Activated effector memory CD4-positive, alpha-beta T cell treated with anti-CD3 and anti-CD28 coated beads, Interleukin-2, amount 50 U/mL, for 16 hours (primary cell): ENCODE data around the gene CCDC9.

Experiments
- DNase-seq: peaks from one replicate; pipeline ENCODE4 v3.0.0-alpha.2; 2020

Gene CCDC9

DNA sequence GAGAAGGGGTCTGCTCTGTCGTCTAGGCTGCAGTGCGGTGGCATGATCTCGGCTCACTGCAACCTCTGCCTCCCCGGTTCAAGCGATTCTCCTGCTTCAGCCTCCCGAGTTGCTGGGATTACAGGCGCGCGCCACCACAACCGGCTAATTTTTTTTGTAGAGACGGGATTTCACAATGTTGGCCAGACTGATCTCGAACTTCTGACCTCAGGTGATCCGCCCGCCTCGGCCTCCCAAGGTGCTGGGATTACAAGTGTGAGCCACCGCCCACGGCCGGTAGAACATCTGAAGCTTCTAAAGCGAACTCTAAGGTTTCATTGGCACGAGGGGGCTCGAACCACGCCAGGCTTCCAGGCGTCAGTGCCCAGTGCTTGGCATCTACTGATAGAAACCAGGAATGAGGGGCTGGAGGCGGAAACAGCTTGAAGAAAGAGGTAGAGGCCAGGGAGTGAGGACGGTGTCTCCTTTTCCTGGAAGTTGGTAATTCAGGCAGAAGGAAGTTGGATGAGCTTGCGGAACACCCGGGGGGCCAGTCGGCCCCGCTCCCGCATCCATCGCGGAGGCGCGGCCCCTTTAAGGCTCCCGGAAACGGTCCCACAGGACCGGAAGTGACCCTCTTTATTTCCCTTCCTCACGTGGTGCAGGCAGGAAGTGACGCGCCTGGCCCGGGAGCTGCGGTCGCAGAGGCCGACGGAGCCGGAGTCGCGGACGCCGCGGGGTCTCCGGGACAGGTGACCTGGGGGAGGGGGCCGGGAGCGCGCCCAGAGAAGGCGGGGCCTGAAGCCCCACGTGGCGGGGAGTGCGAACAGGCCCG, at the start of gene CCDC9:
CCDC9 (plus strand) TSS at position 647 of the 814 bp plus-strand sequence. CDS start 1,876 bp downstream, outside the sequence.
- peak; percentile 97 for DNase-seq

DNA sequence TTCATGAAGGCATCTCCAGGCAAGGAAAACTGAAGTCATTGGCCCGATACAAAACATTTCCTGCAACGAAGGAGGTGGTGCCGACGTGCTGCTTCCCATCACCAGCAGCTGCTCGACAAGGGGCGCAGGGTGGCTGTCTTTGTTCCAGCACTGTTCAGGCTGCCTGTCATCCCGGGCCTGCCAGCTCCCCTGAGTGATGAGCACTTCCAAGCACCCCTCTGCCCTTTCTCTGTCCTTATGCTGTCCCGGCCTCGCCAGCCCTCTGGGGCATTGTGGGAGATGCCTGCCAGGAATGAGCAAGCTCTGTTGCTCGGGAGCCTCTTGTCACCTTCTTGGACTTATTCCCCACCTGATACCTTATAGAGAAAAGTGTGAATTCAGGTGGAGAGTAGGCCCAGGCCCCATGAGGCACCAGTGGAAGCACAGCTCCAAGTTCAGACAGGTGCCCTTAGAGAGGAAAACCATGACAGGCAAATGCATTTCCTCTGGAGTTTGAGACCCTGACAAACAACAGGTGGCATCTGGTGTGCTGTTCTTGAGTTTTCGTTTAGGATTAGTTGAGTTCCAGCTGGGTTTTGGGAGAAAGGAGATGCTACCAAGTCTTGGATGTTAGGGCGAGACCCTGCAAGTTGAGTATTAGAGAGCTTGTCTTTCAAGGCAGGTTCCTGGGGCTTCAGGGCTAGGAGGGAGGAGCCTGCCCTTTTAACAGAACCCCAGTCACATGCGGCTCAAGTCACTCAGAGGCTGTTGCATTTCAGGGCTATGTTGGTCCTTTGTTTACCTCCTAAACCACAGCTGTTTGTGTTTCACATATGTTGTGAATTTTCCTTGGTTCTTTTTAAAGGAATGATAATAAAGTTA, 46.8 kb upstream of the CCDC9 start:
- no peak for DNase-seq

DNA sequence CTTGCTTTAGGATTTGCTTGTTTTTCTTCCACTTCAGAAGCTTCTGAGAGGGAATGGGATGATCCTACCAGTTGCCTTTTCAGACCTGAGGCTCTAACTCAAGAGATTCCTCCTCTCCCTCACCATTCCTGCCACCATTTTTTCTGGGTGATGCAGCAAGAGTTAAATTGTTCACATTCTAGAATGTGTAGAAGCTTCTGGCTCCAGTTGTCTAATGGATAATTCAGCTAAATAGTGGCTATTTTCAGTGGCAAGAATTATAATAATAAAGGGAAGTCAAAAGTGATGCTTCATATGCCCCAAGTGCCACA, 46.2 kb upstream of the CCDC9 start:
- no peak for DNase-seq

DNA sequence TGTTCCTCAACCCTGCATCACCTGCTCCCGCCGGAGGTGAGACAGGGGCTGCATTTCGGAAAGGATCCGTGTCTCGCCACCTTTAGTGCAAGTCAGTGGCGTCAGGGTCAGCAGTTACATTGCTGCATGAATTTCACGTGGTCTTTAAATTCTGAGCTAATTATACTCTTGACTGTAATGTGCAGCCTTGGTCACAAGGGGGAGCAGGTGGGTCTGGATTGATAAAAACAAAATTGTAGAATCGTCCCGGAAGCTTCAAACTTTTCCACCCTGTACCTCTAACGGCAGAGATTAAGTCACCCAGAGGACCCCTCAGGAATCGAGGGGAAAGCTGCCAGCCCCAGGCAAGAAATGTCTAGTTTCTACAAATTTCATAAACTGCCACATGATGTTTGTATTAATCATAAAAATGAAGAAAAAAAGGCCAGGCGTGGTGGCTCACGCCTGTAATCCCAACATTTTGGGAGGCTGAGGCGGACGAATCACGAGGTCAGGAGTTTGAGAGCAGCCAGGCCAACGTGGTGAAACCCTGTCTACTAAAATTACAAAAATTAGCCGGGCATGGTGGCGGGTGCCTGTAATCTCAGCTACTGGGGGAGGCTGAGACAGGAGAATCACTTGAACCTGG, 45.5 kb upstream of the CCDC9 start:
- DNase-seq, result peak; percentile 89

DNA sequence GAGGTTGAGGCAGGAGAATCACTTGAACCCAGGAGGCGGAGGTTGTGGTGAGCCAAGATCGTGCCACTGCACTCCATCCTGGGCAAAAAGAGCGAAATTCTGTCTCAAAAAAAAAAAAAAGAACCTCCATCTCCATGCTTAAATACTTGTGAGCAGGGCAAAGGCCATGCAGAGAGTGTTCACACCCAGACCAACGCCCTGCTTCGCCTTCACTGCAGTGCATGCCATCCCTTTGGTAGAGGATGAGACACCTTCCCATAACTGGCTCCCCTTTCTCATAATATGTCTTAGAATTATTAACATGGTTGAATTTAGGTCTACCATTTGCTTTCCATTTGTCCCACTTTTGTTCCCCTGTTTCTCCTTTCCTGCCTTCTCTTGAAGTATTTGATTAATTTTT, 40.7 kb upstream of the CCDC9 start:
- no peak for DNase-seq

DNA sequence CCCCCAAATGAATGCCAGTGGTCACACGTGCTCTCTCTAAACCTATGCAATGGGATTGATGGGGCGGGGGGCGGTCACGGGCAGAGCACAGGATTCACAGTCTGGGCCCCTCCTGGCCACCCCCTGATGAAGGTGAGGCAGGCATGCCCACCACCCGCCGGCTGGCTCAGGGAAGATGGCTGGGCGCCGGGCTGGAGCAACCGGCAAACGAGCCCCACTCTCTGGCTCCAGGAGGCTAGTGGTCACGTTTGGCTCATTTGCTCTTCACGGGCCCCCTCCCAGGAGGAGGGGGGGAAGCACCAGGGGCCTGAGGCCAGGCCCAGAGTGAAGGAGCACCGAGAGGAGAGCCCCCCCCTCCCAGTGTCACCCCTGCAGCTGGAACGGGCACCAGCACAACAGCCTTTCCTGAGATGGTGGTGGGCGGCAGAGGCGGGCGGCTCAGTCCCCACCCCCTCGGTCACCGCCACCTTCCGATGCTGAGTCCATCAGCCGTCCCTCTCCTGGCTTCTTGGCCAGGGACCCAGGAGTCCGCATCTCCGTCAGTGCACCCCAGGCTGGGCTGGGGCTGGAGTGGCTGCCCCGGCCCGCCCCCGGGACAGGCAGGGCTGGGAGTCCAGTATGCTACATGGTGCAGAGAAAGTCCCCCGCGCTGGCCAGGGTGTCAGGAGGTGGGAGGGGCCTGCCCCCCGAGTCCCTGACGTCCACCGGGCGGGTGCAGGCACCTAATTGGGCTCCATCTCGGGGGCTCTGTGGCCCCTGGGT, 35.1 kb upstream of the CCDC9 start:
- DNase-seq, result no peak

DNA sequence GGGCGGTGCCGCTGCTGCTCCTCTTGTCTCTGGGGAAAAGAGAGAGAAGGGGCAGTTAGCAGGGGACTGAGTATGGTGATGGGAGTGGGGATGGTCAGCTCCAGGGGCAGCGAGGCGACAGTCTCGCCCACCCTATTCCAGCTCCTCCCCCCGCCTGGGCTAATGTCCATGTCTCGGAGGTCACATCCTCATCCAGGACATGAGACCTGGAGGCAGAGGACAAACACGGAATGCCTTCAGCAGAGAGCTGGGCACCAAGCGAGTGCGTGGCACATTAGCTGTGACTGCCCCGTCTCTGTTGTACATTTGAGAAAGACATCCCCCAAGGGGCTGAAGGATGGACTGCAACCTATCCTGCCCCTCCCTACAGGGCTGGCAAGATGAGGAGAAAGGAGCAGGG, 34.4 kb upstream of the CCDC9 start:
- DNase-seq, result no peak

DNA sequence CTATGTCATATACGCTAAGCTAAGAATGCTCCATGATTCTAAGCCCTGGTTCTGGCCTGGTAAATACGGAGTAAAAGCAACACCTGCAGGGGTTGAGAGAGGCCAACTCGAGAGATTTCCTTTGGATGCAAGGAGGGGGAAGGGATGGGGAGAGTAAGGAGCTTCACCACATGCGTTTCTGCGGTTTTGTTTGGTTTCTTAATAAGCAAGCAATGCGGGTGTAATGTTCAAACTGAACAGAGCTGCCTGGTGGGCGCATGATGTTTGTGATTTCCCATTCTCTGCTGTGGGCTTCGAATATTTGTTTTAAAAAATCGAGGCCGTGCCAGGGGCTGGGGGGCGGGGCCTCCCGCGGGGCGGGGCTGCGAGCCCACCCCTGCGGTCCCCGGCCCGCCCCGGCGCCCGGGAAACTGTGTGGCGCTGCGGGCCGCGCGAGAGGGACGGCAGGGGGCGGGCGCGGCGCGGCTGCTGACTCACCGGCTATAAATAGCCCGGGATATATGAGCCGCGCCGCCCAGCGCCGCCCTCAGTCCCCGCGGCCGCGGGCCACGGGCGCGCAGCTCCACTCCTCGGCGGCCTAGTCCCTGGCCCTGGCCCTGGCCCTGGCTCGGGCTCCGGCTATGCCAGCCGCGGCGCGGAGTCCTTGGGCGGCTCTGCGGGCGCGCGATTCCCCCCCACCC, 30.4 kb upstream of the CCDC9 start:
- DNase-seq, result peak; percentile 95

DNA sequence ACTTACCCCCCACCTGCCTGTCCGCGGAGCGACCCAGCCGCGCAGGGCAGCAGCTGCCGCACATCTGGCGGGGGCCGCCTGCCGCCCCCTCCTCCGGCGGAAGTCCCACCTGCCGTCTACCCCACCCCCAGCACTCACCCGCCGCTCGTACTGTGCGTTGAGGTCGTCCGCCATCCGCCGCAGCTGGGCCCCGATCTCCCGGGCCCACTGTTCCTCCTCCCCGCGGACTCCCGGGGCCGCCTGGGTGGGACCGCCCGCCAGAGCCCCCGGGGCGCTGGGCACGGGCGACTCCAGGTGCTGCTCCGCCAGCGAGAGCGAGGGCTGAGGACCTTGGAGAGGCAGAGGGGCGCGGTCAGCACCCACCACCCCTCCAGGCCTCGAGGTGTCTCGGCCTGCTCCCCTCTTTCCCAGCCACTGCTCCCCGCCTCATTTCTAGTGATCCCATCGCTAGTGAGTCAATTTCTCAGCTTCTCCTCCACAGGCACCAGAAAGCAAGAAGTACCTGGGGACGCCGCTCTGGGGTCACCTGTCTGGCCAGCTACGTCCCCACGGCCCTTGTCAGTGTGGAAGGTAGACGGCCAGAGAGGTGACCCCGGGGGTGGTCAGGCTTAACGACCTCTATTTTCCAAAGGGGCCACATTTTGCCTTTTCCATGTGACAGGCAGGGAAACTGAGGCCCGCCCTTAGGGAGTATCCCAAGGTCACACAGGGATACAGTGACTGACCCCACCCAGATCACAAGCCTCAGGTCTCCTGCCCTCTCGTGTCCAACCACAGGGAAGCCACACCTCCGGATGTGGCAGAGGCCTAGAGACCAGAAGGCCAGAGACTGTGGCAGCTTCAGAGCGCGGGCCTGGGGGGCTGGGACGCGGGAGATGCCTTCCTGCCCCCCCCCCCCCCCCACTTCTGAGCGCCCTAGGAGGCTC, 29.6 kb upstream of the CCDC9 start:
- DNase-seq, result peak; percentile 81

DNA sequence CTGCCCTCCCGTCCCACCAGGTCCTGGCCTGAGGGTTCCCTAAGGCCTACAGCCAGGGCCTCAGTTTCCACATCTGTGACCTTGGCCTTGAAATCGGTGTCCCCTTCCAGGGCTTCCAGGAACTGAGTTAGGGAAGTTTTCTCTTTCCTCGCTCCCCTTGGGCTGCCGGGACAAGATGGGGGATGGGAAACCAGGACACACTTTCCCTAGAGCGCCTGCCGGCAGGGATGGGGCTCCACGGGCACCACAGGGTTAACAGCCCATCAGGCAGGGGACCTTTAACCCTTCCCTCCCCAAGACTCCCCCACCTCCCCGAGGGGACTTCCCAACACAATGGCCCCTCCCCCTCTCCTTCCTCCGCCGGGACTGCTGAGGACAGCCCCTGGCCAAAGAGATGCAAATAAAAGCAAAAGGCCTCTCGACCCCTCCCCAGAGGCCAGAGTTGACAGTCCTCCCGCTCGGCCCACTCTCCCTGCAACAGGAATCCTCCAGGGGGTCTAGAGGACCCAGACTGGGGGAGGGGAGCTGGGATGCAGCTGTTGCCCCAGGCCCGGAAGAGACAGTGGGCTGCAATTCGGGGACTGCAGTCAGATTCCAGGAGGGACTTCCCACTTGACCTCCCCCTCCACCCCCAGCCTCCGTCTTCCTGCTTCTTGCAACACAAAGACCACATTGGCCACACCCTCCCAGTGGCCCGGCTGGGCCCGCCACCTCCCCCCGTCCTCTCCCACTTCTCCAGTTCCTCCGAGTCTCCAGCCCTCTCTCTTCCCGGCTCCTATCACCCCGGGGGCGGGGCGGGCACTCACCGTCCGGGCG, 28.8 kb upstream of the CCDC9 start:
- peak; percentile 80 for DNase-seq

DNA sequence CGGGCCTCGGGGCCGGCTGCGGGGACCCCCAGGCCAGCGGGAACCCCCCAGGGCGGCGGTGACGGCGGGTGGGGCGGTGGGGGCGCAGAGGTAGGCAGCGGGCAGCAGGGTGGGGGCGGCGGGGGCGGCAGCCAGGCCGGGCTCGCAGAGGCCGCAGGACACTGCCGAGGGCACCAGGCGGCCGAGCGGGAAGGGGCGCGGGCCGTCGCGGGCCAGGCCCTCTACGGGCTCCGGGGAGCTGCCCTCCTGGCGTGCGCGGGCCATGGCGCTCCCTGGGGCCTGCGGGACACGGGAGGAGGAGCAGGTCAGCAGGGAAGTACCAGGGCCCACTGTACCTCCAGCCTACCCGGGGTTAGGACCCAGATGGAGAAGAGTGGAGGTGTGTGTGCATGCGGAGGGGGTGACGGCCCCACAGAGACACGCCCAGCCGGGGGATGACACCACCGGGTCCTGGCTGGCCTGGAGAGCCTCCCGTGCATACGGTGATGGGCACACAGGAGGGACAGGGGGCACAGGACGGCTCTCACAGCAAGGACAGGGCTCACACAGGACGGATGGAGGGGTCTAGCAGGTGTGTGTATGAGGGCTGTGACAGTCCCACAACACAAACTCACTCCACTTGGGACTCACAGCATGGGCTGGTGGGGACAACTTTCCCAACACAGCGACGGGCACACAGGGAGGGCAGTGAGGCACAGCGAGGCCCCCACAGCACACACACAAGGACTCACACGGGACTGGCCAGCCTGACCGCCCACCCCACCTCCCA, 28.0 kb upstream of the CCDC9 start:
- peak; percentile 83 for DNase-seq

DNA sequence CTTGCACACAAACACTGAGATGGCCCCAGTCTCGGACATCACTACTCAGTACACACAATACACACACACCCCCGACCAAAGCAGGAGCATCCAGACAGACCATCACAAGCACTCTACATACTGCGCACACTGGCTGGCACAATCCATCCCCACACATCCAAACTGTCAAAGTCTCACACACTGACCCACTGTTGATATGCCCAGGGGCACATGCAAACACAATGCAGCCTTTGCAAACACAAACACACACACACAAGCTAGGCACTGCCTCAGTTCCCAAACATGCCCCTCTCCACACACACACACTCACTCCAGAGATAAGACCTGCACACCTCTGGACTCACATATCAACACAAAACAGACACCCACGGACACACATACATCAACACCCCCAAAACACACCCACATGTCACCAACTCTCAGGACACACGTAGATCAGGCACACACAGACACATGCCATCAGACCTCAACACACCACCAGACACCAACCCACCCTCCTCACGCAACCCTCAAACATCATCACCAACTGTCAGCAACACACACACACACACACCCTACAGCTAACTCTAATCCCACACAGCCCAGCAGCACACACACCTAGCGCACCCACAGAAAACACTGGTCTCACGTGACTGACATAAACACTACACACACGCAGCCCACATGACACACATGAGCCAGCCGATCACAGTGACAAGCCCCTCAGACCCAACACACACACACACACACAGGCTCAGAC, 27.2 kb upstream of the CCDC9 start:
- peak; percentile 75 for DNase-seq

DNA sequence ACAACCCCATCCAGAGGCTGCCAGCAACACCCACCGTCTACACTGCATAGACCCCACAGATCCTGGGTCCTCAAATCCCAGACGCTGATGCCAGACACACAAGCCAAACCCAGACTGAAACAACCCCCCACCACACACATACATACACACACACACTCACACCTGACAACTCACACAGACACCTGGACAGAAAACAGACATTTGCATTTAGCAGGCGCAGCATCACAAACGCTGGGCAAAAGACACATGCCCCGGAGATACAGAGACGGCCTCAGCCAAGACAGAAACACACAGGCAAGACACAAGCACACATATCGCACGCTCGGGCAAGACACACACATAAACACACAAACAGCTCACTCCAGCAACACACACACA, 26.7 kb upstream of the CCDC9 start:
- DNase-seq, result peak; percentile 72

DNA sequence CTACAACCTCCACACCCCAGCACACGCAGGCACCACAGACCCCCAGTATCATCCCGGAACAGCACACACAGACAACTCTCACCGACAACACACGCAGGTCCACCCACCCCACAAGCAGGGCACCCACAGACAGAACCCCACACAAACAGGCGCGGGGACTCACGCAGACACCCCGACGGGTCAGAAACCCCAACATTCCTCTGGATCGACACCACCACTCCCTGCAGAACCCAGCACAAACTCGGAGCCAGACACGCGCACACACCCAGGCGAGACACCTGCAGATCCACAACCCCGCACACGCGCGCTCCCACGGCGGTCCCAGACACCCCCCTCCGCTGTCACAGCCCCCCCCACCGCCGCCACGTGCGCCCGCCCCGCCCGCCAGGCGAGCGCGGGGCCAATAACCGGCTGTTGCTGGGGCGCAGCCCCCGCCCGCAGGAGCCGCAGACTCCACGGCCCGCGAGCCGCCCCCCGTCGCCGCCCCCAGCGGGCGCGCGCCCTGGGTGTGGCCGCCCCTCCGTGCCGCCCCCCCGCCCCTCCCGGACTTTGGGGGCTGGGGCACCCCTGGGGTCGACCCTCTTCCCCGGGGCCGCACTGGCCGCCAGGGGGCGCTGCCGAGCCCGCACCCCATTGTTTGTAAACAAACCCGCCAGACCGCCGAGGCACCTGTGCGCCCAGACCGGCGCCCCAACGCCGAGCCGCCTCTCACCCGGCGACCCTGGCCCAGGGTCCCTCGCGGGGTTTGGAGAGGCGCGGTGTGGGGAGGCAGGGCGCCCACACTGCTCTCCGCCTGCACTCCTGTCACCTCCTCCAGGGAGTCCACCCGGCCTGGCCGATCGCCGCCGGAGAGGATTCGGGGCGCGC, 26.0 kb upstream of the CCDC9 start:
- DNase-seq, result peak; percentile 94

DNA sequence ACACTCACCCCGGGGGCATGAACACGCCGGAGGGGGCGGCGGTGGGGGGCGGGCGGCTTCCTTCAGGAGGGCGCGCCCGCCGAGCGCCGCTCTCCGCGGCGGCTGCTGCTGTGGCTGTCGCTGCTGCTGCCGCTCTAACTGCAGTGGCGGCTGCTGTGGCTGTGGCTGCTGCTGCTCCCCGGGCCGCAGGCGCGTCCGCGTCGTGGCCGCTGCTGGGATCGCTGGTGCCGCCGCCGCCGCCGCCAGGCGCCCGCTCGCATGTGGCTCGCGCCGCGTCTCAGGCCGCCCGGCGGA, 25.5 kb upstream of the CCDC9 start, which contains the start of gene BBC3:
BBC3 (minus strand) TSS at position 279 of the 294 bp plus-strand sequence. CDS start 2,768 bp downstream, outside the sequence.
- DNase-seq, result no peak

DNA sequence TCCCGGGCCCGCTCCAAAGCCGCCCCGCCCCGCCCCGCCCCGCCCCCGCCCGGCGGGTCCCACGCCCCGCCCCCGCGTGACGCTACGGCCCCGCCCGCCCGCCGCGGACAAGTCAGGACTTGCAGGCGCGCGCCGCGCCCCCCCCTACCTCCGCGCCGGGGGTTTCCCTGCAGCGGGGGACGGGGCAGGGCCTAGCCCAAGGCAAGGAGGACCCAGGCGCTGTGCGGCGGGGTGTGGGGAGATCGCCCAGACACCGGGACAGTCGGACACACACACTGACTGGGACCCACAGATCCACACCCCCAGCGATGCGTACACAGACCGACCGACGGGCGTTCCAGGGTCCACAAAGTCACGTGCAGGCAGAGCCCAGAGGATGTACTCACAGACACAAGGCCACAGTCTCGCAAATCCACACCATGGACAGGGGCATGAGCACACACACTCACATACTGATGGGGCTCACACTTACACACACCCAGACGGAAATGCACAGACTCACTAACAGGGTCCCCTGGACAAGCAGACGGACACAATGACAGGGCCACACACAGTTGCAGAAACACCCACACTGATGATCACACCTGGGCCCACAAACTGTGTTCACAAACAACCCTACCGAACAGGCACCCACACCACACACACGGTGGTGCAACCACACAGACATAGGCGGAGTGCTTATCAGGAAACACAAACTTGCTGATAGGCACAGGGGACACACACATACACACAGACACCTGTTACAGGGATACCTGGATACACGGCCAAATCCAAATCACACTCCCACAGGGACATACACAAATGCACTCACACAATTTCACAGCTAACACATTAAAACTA, 24.9 kb upstream of the CCDC9 start:
- DNase-seq, result peak; percentile 97
